RPMI7951 (cell line): ENCODE data around the gene KCNAB2. TPM values are rescaled to one million over a fixed set of nuclear protein-coding genes. Genes with fewer than 3 reads are reported as not detected.
A peak's percentile ranks its signal among the peaks of the same experiment; 100 is the strongest.
"Not testable (repeated sequence)": the region's sequence is repeated elsewhere in the genome, so short reads cannot be mapped to it uniquely, and the experiment has no call there.

Experiments
- DNase-seq: peaks from one replicate; pipeline ENCODE4 v3.0.0-alpha.2; 2012; ENCODE audit warnings: low read depth
- total RNA-seq: library from RNA; depleted of rRNA; stranded (reverse); fragments of >200 nt; shearing (Covaris generic); gene quantifications from 2 replicates; pipeline ENCODE4 v1.2.3, GENCODE V29; 2014

KCNAB2 gene
- total RNA-seq, 1 experiment from 2014 or later: 4.0 TPM

GRCh38 chr1:6010554-6010953 is 35.1 kb upstream of the KCNAB2 start:
- no peak for DNase-seq

GRCh38 chr1:6011161-6011945 is 34.3 kb upstream of the KCNAB2 start:
- no peak for DNase-seq

- DNase-seq: no peak
These were observed 33.8 kb upstream of the KCNAB2 start for GRCh38 chr1:6011946-6012258.

GRCh38 chr1:6012529-6013318 is 33.0 kb upstream of the KCNAB2 start:
- no peak for DNase-seq

GRCh38 chr1:6013491-6013890 is 32.2 kb upstream of the KCNAB2 start:
- DNase-seq: no peak

- no peak for DNase-seq
These were observed 31.3 kb upstream of the KCNAB2 start for GRCh38 chr1:6014130-6014999.

GRCh38 chr1:6016191-6016865 is 29.4 kb upstream of the KCNAB2 start:
- DNase-seq: peak; percentile 85

- not testable (repeated sequence) for DNase-seq
These were observed 28.0 kb upstream of the KCNAB2 start for GRCh38 chr1:6017654-6018053.

GRCh38 chr1:6019166-6019845 is 26.4 kb upstream of the KCNAB2 start:
- no peak for DNase-seq

- DNase-seq: no peak
These were observed 23.5 kb upstream of the KCNAB2 start for GRCh38 chr1:6022193-6022592.

- DNase-seq: no peak
These were observed 22.3 kb upstream of the KCNAB2 start for GRCh38 chr1:6023346-6023745.

- DNase-seq: no peak
These were observed 21.3 kb upstream of the KCNAB2 start for GRCh38 chr1:6024376-6024775.

GRCh38 chr1:6025269-6026094 is 20.2 kb upstream of the KCNAB2 start:
- peak; percentile 83 for DNase-seq

GRCh38 chr1:6026095-6026809 is 19.4 kb upstream of the KCNAB2 start:
- peak; percentile 88 for DNase-seq

- DNase-seq: no peak
These were observed 18.1 kb upstream of the KCNAB2 start for GRCh38 chr1:6027591-6027990.

- no peak for DNase-seq
These were observed 17.4 kb upstream of the KCNAB2 start for GRCh38 chr1:6028042-6028850.

GRCh38 chr1:6029351-6029750 is 16.3 kb upstream of the KCNAB2 start:
- DNase-seq: no peak

GRCh38 chr1:6030132-6030531 is 15.6 kb upstream of the KCNAB2 start:
- DNase-seq: no peak
